ENCODE results near the gene EPHA4. TPM values are rescaled to one million over a fixed set of nuclear protein-coding genes. Genes with fewer than 3 reads are reported as not detected.

Gene EPHA4
- total RNA-seq, 1 donor from 2014 or later = 24.0 TPM

GRCh38 chr2:221482666-221483455 lies 89.2 kb downstream of the EPHA4 start:
- no peak overlapping the region for H3K9ac ChIP-seq (ENCODE audit: low read depth in 1 of 3, low read length in 3 of 3)
- H3K27ac ChIP-seq (ENCODE audit: low read depth, low read length) = no peak overlapping the region

GRCh38 chr2:221480821-221481220 lies 91.3 kb downstream of the EPHA4 start:
- H3K4me1 ChIP-seq (ENCODE audit: control insufficient read depth in 3 of 3, insufficient read depth in 3 of 3, low read length in 3 of 3) = no peaks in the 10 kb centered on the region
- no peak overlapping the region for H3K9ac ChIP-seq (ENCODE audit: low read depth in 1 of 3, low read length in 3 of 3)
- H3K27ac ChIP-seq (ENCODE audit: low read depth, low read length) = no peak overlapping the region
- H3K4me3 ChIP-seq (ENCODE audit: low read length in 3 of 3) = no peak overlapping the region
- no peaks in the 10 kb centered on the region for H3K36me3 ChIP-seq (ENCODE audit: control insufficient read depth in 3 of 3, insufficient read depth in 3 of 3, low read length in 3 of 3)
- no peaks in the 10 kb centered on the region for H3K27me3 ChIP-seq (ENCODE audit: control insufficient read depth in 3 of 3, insufficient read depth in 3 of 3, low read length in 3 of 3)
- H3K9me3 ChIP-seq (ENCODE audit: control insufficient read depth in 3 of 3, low read length in 3 of 3) = no peaks in the 10 kb centered on the region

More at GRCh38 chr2:221482666-221483455, 89.2 kb downstream of the EPHA4 start:
- Histone ChIP-seq H3K27me3 (ENCODE audit: control insufficient read depth in 3 of 3, insufficient read depth in 3 of 3, low read length in 3 of 3) (no peaks in the 10 kb centered on the region), H3K4me3 (ENCODE audit: low read length in 3 of 3) (peak overlapping the region in 1 of 3 donors; percentile 3), H3K9me3 (ENCODE audit: control insufficient read depth in 3 of 3, low read length in 3 of 3) (no peaks in the 10 kb centered on the region), H3K36me3 (ENCODE audit: control insufficient read depth in 3 of 3, insufficient read depth in 3 of 3, low read length in 3 of 3) (no peaks in the 10 kb centered on the region), H3K4me1 (ENCODE audit: control insufficient read depth in 3 of 3, insufficient read depth in 3 of 3, low read length in 3 of 3) (no peaks in the 10 kb centered on the region)

GRCh38 chr2:221480163-221480562 lies 91.9 kb downstream of the EPHA4 start:
- Histone ChIP-seq H3K9me3 (ENCODE audit: control insufficient read depth in 3 of 3, low read length in 3 of 3) (no peaks in the 10 kb centered on the region), H3K36me3 (ENCODE audit: control insufficient read depth in 3 of 3, insufficient read depth in 3 of 3, low read length in 3 of 3) (no peaks in the 10 kb centered on the region), H3K4me1 (ENCODE audit: control insufficient read depth in 3 of 3, insufficient read depth in 3 of 3, low read length in 3 of 3) (no peaks in the 10 kb centered on the region), H3K9ac (ENCODE audit: low read depth in 1 of 3, low read length in 3 of 3) (no peak overlapping the region), H3K27ac (ENCODE audit: low read depth, low read length) (no peak overlapping the region), H3K27me3 (ENCODE audit: control insufficient read depth in 3 of 3, insufficient read depth in 3 of 3, low read length in 3 of 3) (no peaks in the 10 kb centered on the region), H3K4me3 (ENCODE audit: low read length in 3 of 3) (no peak overlapping the region)

GRCh38 chr2:221478485-221478863 lies 93.6 kb downstream of the EPHA4 start:
- H3K4me1 ChIP-seq (ENCODE audit: control insufficient read depth in 3 of 3, insufficient read depth in 3 of 3, low read length in 3 of 3) = no peaks in the 10 kb centered on the region
- H3K36me3 ChIP-seq (ENCODE audit: control insufficient read depth in 3 of 3, insufficient read depth in 3 of 3, low read length in 3 of 3) = no peaks in the 10 kb centered on the region
- no peaks in the 10 kb centered on the region for H3K9me3 ChIP-seq (ENCODE audit: control insufficient read depth in 3 of 3, low read length in 3 of 3)
- no peak overlapping the region for H3K9ac ChIP-seq (ENCODE audit: low read depth in 1 of 3, low read length in 3 of 3)
- H3K27ac ChIP-seq (ENCODE audit: low read depth, low read length) = no peak overlapping the region
- no peak overlapping the region for H3K4me3 ChIP-seq (ENCODE audit: low read length in 3 of 3)
- H3K27me3 ChIP-seq (ENCODE audit: control insufficient read depth in 3 of 3, insufficient read depth in 3 of 3, low read length in 3 of 3) = no peaks in the 10 kb centered on the region

- no peak overlapping the region for H3K27ac ChIP-seq (ENCODE audit: low read depth, low read length)
- no peaks in the 10 kb centered on the region for H3K4me1 ChIP-seq (ENCODE audit: control insufficient read depth in 3 of 3, insufficient read depth in 3 of 3, low read length in 3 of 3)
Measured at GRCh38 chr2:221477714-221478484, 94.2 kb downstream of the EPHA4 start.

GRCh38 chr2:221476195-221476594 lies 95.9 kb downstream of the EPHA4 start:
- Histone ChIP-seq H3K4me3 (ENCODE audit: low read length in 3 of 3) (no peak overlapping the region), H3K4me1 (ENCODE audit: control insufficient read depth in 3 of 3, insufficient read depth in 3 of 3, low read length in 3 of 3) (no peaks in the 10 kb centered on the region), H3K27me3 (ENCODE audit: control insufficient read depth in 3 of 3, insufficient read depth in 3 of 3, low read length in 3 of 3) (no peaks in the 10 kb centered on the region), H3K27ac (ENCODE audit: low read depth, low read length) (no peak overlapping the region), H3K36me3 (ENCODE audit: control insufficient read depth in 3 of 3, insufficient read depth in 3 of 3, low read length in 3 of 3) (no peaks in the 10 kb centered on the region), H3K9me3 (ENCODE audit: control insufficient read depth in 3 of 3, low read length in 3 of 3) (no peaks in the 10 kb centered on the region), H3K9ac (ENCODE audit: low read depth in 1 of 3, low read length in 3 of 3) (no peak overlapping the region)

More at GRCh38 chr2:221477714-221478484, 94.2 kb downstream of the EPHA4 start:
- Histone ChIP-seq H3K4me3 (ENCODE audit: low read length in 3 of 3) (no peak overlapping the region), H3K36me3 (ENCODE audit: control insufficient read depth in 3 of 3, insufficient read depth in 3 of 3, low read length in 3 of 3) (no peaks in the 10 kb centered on the region), H3K9ac (ENCODE audit: low read depth in 1 of 3, low read length in 3 of 3) (no peak overlapping the region), H3K9me3 (ENCODE audit: control insufficient read depth in 3 of 3, low read length in 3 of 3) (no peaks in the 10 kb centered on the region), H3K27me3 (ENCODE audit: control insufficient read depth in 3 of 3, insufficient read depth in 3 of 3, low read length in 3 of 3) (no peaks in the 10 kb centered on the region)

GRCh38 chr2:221473451-221473850 lies 98.7 kb downstream of the EPHA4 start:
- H3K27ac ChIP-seq (ENCODE audit: low read depth, low read length) = no peak overlapping the region
- H3K9me3 ChIP-seq (ENCODE audit: control insufficient read depth in 3 of 3, low read length in 3 of 3) = no peaks in the 10 kb centered on the region
- H3K27me3 ChIP-seq (ENCODE audit: control insufficient read depth in 3 of 3, insufficient read depth in 3 of 3, low read length in 3 of 3) = no peaks in the 10 kb centered on the region
- H3K9ac ChIP-seq (ENCODE audit: low read depth in 1 of 3, low read length in 3 of 3) = no peak overlapping the region
- no peak overlapping the region for H3K4me3 ChIP-seq (ENCODE audit: low read length in 3 of 3)
- H3K36me3 ChIP-seq (ENCODE audit: control insufficient read depth in 3 of 3, insufficient read depth in 3 of 3, low read length in 3 of 3) = no peaks in the 10 kb centered on the region
- H3K4me1 ChIP-seq (ENCODE audit: control insufficient read depth in 3 of 3, insufficient read depth in 3 of 3, low read length in 3 of 3) = no peaks in the 10 kb centered on the region

GRCh38 chr2:221468317-221468716 lies 103.8 kb downstream of the EPHA4 start:
- H3K27ac ChIP-seq (ENCODE audit: low read depth, low read length) = no peak overlapping the region

GRCh38 chr2:221467610-221468009 lies 104.5 kb downstream of the EPHA4 start:
- no peak overlapping the region for H3K27ac ChIP-seq (ENCODE audit: low read depth, low read length)
- H3K4me1 ChIP-seq (ENCODE audit: control insufficient read depth in 3 of 3, insufficient read depth in 3 of 3, low read length in 3 of 3) = no peaks in the 10 kb centered on the region

More at GRCh38 chr2:221468317-221468716, 103.8 kb downstream of the EPHA4 start:
- Histone ChIP-seq H3K4me1 (ENCODE audit: control insufficient read depth in 3 of 3, insufficient read depth in 3 of 3, low read length in 3 of 3) (no peaks in the 10 kb centered on the region), H3K9ac (ENCODE audit: low read depth in 1 of 3, low read length in 3 of 3) (no peak overlapping the region), H3K4me3 (ENCODE audit: low read length in 3 of 3) (no peak overlapping the region), H3K27me3 (ENCODE audit: control insufficient read depth in 3 of 3, insufficient read depth in 3 of 3, low read length in 3 of 3) (no peaks in the 10 kb centered on the region), H3K9me3 (ENCODE audit: control insufficient read depth in 3 of 3, low read length in 3 of 3) (no peaks in the 10 kb centered on the region), H3K36me3 (ENCODE audit: control insufficient read depth in 3 of 3, insufficient read depth in 3 of 3, low read length in 3 of 3) (no peaks in the 10 kb centered on the region)

GRCh38 chr2:221466744-221467143 lies 105.4 kb downstream of the EPHA4 start:
- Histone ChIP-seq H3K9me3 (ENCODE audit: control insufficient read depth in 3 of 3, low read length in 3 of 3) (no peaks in the 10 kb centered on the region), H3K27ac (ENCODE audit: low read depth, low read length) (no peak overlapping the region), H3K9ac (ENCODE audit: low read depth in 1 of 3, low read length in 3 of 3) (no peak overlapping the region), H3K27me3 (ENCODE audit: control insufficient read depth in 3 of 3, insufficient read depth in 3 of 3, low read length in 3 of 3) (no peaks in the 10 kb centered on the region), H3K4me3 (ENCODE audit: low read length in 3 of 3) (no peak overlapping the region), H3K4me1 (ENCODE audit: control insufficient read depth in 3 of 3, insufficient read depth in 3 of 3, low read length in 3 of 3) (no peaks in the 10 kb centered on the region), H3K36me3 (ENCODE audit: control insufficient read depth in 3 of 3, insufficient read depth in 3 of 3, low read length in 3 of 3) (no peaks in the 10 kb centered on the region)

More at GRCh38 chr2:221467610-221468009, 104.5 kb downstream of the EPHA4 start:
- Histone ChIP-seq H3K36me3 (ENCODE audit: control insufficient read depth in 3 of 3, insufficient read depth in 3 of 3, low read length in 3 of 3) (no peaks in the 10 kb centered on the region), H3K9ac (ENCODE audit: low read depth in 1 of 3, low read length in 3 of 3) (no peak overlapping the region), H3K27me3 (ENCODE audit: control insufficient read depth in 3 of 3, insufficient read depth in 3 of 3, low read length in 3 of 3) (no peaks in the 10 kb centered on the region), H3K4me3 (ENCODE audit: low read length in 3 of 3) (no peak overlapping the region), H3K9me3 (ENCODE audit: control insufficient read depth in 3 of 3, low read length in 3 of 3) (no peaks in the 10 kb centered on the region)

All from skeletal muscle tissue (tissue), 4 donors.